CD4-positive, alpha-beta T cell treated with Interleukin-21 for 1 hour (primary cell): Measurements from ENCODE around the gene LCN1.

Source experiments
- DNase-seq: peaks from one replicate; pipeline ENCODE4 v3.0.0-alpha.2; 2020

The LCN1 gene

GRCh38 chr9:135489188-135489906 is 31.9 kb upstream of the LCN1 start:
- no peak for DNase-seq

GRCh38 chr9:135490166-135490870 is 30.9 kb upstream of the LCN1 start:
- DNase-seq: no peak

- no peak for DNase-seq
Observed at GRCh38 chr9:135490980-135491464, 30.2 kb upstream of the LCN1 start.

GRCh38 chr9:135491764-135492163 is 29.5 kb upstream of the LCN1 start:
- no peak for DNase-seq

- DNase-seq: no peak
Observed at GRCh38 chr9:135492886-135493669, 28.2 kb upstream of the LCN1 start.

- DNase-seq: no peak
Observed at GRCh38 chr9:135494791-135495559, 26.3 kb upstream of the LCN1 start.

GRCh38 chr9:135498381-135499126 is 22.7 kb upstream of the LCN1 start:
- DNase-seq: no peak

GRCh38 chr9:135499326-135500070 is 21.7 kb upstream of the LCN1 start:
- DNase-seq: peak; percentile 90

- DNase-seq: no peak
Observed at GRCh38 chr9:135500071-135500524, 21.1 kb upstream of the LCN1 start.

GRCh38 chr9:135500525-135501260 is 20.5 kb upstream of the LCN1 start, which contains the start of gene MRPS2:
Gene MRPS2, plus strand, starts transcription at chr9:135500682. Its CDS starts 29 bp downstream, at chr9:135500711.
- peak; percentile 90 for DNase-seq

GRCh38 chr9:135501261-135502167 is 19.7 kb upstream of the LCN1 start:
- DNase-seq: peak; percentile 45

GRCh38 chr9:135502168-135502872 is 18.9 kb upstream of the LCN1 start:
- DNase-seq: no peak

GRCh38 chr9:135502873-135503321 is 18.3 kb upstream of the LCN1 start:
- no peak for DNase-seq

- no peak for DNase-seq
Observed at GRCh38 chr9:135503371-135504261, 17.6 kb upstream of the LCN1 start.

- DNase-seq: peak; percentile 54
Observed at GRCh38 chr9:135504262-135505243, 16.7 kb upstream of the LCN1 start.
